Mesendoderm (in vitro differentiated cells): ENCODE results near the gene OLFML1.

Experiments used
- DNase-seq: peaks from one replicate; pipeline ENCODE4 v3.0.0; 2013
- H2AK5ac ChIP-seq: 2 replicates; pipeline ENCODE4 v1.6.1; 2013; ENCODE audit warnings: low read length, inconsistent platforms
- H2BK120ac ChIP-seq: 2 replicates; pipeline ENCODE4 v1.6.1; 2013; ENCODE audit warnings: low read depth, mild to moderate bottlenecking, low read length, moderate library complexity, mixed read lengths
- H2BK15ac ChIP-seq: replicated peaks from 2 replicates; pipeline ENCODE4 v1.6.1; 2013; ENCODE audit warnings: low read depth, mild to moderate bottlenecking, moderate library complexity
- H2BK5ac ChIP-seq: 2 replicates; pipeline ENCODE4 v1.6.1; 2013; ENCODE audit warnings: low read length, inconsistent platforms
- H3K18ac ChIP-seq: 2 replicates; pipeline ENCODE4 v1.6.1; 2013; ENCODE audit warnings: mild to moderate bottlenecking, low read length, mixed read lengths
- H3K23ac ChIP-seq: one replicate; pipeline ENCODE4 v1.6.1; 2013; ENCODE audit warnings: low read length
- H3K27ac ChIP-seq: 2 replicates; pipeline ENCODE4 v1.5.1; 2013; ENCODE audit warnings: low read depth, mild to moderate bottlenecking, inconsistent platforms, low read length, moderate library complexity
- H3K27me3 ChIP-seq: 2 replicates; pipeline ENCODE4 v1.6.1; 2013; ENCODE audit warnings: low read length, control low read depth, mild to moderate bottlenecking, inconsistent platforms; ENCODE audit not compliant: insufficient read depth, poor library complexity
- H3K36me3 ChIP-seq: 2 replicates; pipeline ENCODE4 v1.6.1; 2013; ENCODE audit warnings: low read length, inconsistent platforms; ENCODE audit not compliant: control insufficient read depth, insufficient read depth
- H3K4ac ChIP-seq: one replicate; pipeline ENCODE4 v1.6.1; 2013; ENCODE audit warnings: low read depth, mild to moderate bottlenecking, low read length, moderate library complexity
- H3K4me1 ChIP-seq: 2 replicates; pipeline ENCODE4 v1.6.1; 2013; ENCODE audit warnings: low read depth, low read length, inconsistent platforms; ENCODE audit not compliant: control insufficient read depth
- H3K4me2 ChIP-seq: 2 replicates; pipeline ENCODE4 v1.6.1; 2013; ENCODE audit warnings: low read length
- H3K4me3 ChIP-seq: 2 replicates; pipeline ENCODE4 v1.5.1; 2013; ENCODE audit warnings: mild to moderate bottlenecking, low read length
- H3K56ac ChIP-seq: one replicate; pipeline ENCODE4 v1.6.1; 2013; ENCODE audit warnings: low read length
- H3K79me1 ChIP-seq: 2 replicates; pipeline ENCODE4 v1.6.1; 2013; ENCODE audit warnings: low read length, inconsistent platforms
- H3K79me2 ChIP-seq: 2 replicates; pipeline ENCODE4 v1.6.1; 2013; ENCODE audit warnings: mild to moderate bottlenecking, low read length; ENCODE audit not compliant: control insufficient read depth, insufficient read depth
- H3K9ac ChIP-seq: 2 replicates; pipeline ENCODE4 v1.6.1; 2013; ENCODE audit warnings: low read length, inconsistent platforms
- H4K5ac ChIP-seq: one replicate; pipeline ENCODE4 v1.6.1; 2013; ENCODE audit warnings: low read length
- H4K8ac ChIP-seq: one replicate; pipeline ENCODE4 v1.6.1; 2013; ENCODE audit warnings: low read depth, mild to moderate bottlenecking, control low read depth, low read length, moderate library complexity
- whole genome bisulfite sequencing: extraction: QIAGEN DNeasy Blood & Tissue Kit; methylation state at CpG from one replicate; pipeline ENCODE4 v1.1.7; 2013; ENCODE audit warnings: low lambda C conversion rate, missing lambda C conversion rate; ENCODE audit not compliant: insufficient coverage; ENCODE audit errors: extremely low coverage; 5-methylcytosine and 5-hydroxymethylcytosine counted together

The OLFML1 gene

GRCh38 chr11:7518811-7519562 lies 33.7 kb downstream of the OLFML1 start:
- no peak overlapping the region for H3K27ac ChIP-seq
- WGBS: 100% methylated on average over 1 of the region's 23 CpGs
- no peaks in the 10 kb centered on the region for H3K79me2 ChIP-seq
- H3K18ac ChIP-seq: no peak overlapping the region
- H3K4ac ChIP-seq: no peak overlapping the region
- H3K4me2 ChIP-seq: no peak overlapping the region
- H3K56ac ChIP-seq: no peak overlapping the region
- no peak overlapping the region for H2BK120ac ChIP-seq
- H3K4me3 ChIP-seq: no peak overlapping the region
- no peaks in the 10 kb centered on the region for H3K79me1 ChIP-seq
- H3K4me1 ChIP-seq: no peaks in the 10 kb centered on the region
- H3K36me3 ChIP-seq: no peaks in the 10 kb centered on the region
- H4K8ac ChIP-seq: no peak overlapping the region
- H2BK5ac ChIP-seq: no peak overlapping the region
- no peaks in the 10 kb centered on the region for H3K27me3 ChIP-seq
- no peak overlapping the region for H3K23ac ChIP-seq
- no peak overlapping the region for H2BK15ac ChIP-seq
- no peak for DNase-seq
- no peak overlapping the region for H2AK5ac ChIP-seq
- H3K9ac ChIP-seq: no peak overlapping the region
- no peak overlapping the region for H4K5ac ChIP-seq

- H3K56ac ChIP-seq: no peak overlapping the region
- no peak overlapping the region for H4K8ac ChIP-seq
- WGBS: no CpG with 5 or more reads among the region's 18 CpGs
- no peaks in the 10 kb centered on the region for H3K79me1 ChIP-seq
- H3K36me3 ChIP-seq: no peaks in the 10 kb centered on the region
- no peak overlapping the region for H3K4me3 ChIP-seq
- no peak overlapping the region for H3K23ac ChIP-seq
- H3K27ac ChIP-seq: no peak overlapping the region
- H2BK5ac ChIP-seq: no peak overlapping the region
- H3K79me2 ChIP-seq: no peaks in the 10 kb centered on the region
- H3K4me2 ChIP-seq: no peak overlapping the region
- H2AK5ac ChIP-seq: no peak overlapping the region
- H4K5ac ChIP-seq: no peak overlapping the region
- no peaks in the 10 kb centered on the region for H3K27me3 ChIP-seq
- H2BK120ac ChIP-seq: no peak overlapping the region
- no peak for DNase-seq
- H3K18ac ChIP-seq: no peak overlapping the region
- no peak overlapping the region for H2BK15ac ChIP-seq
- no peaks in the 10 kb centered on the region for H3K4me1 ChIP-seq
- no peak overlapping the region for H3K4ac ChIP-seq
- H3K9ac ChIP-seq: no peak overlapping the region
Measured at GRCh38 chr11:7520011-7520942, 35.0 kb downstream of the OLFML1 start.

GRCh38 chr11:7520981-7521487 lies 35.7 kb downstream of the OLFML1 start:
- Histone ChIP-seq H3K4me2 (no peak overlapping the region), H2BK120ac (no peak overlapping the region), H3K4me3 (no peak overlapping the region), H3K18ac (no peak overlapping the region), H3K79me2 (no peaks in the 10 kb centered on the region), H3K56ac (no peak overlapping the region), H2AK5ac (no peak overlapping the region), H3K27ac (no peak overlapping the region), H3K23ac (no peak overlapping the region), H2BK15ac (no peak overlapping the region), H3K27me3 (no peaks in the 10 kb centered on the region), H3K36me3 (no peaks in the 10 kb centered on the region), H3K79me1 (no peaks in the 10 kb centered on the region), H3K4me1 (no peaks in the 10 kb centered on the region), H3K4ac (no peak overlapping the region), H4K5ac (no peak overlapping the region), H4K8ac (no peak overlapping the region), H2BK5ac (no peak overlapping the region), H3K9ac (no peak overlapping the region)
- WGBS: no CpG with 5 or more reads among the region's 2 CpGs
- no peak for DNase-seq

- Histone ChIP-seq H4K5ac (no peak overlapping the region), H3K36me3 (no peaks in the 10 kb centered on the region), H3K4me3 (no peak overlapping the region), H2BK5ac (no peak overlapping the region), H3K4me2 (no peak overlapping the region), H3K79me1 (no peaks in the 10 kb centered on the region), H3K23ac (no peak overlapping the region), H3K18ac (no peak overlapping the region), H3K79me2 (no peaks in the 10 kb centered on the region), H3K27me3 (no peaks in the 10 kb centered on the region), H2BK15ac (no peak overlapping the region), H3K27ac (no peak overlapping the region), H3K4me1 (no peaks in the 10 kb centered on the region), H3K56ac (no peak overlapping the region), H3K4ac (no peak overlapping the region), H2BK120ac (no peak overlapping the region), H3K9ac (no peak overlapping the region), H2AK5ac (no peak overlapping the region), H4K8ac (no peak overlapping the region)
- DNase-seq: no peak
- no CpG with 5 or more reads among the region's 4 CpGs for WGBS
Measured at GRCh38 chr11:7522121-7522520, 36.8 kb downstream of the OLFML1 start.

GRCh38 chr11:7522546-7522945 lies 37.2 kb downstream of the OLFML1 start:
- Histone ChIP-seq H2BK5ac (no peak overlapping the region), H3K56ac (no peak overlapping the region), H4K8ac (no peak overlapping the region), H3K4ac (no peak overlapping the region), H3K9ac (no peak overlapping the region), H2BK120ac (no peak overlapping the region), H3K4me1 (no peaks in the 10 kb centered on the region), H3K4me2 (no peak overlapping the region), H3K79me1 (no peaks in the 10 kb centered on the region), H3K27me3 (no peaks in the 10 kb centered on the region), H2AK5ac (no peak overlapping the region), H3K23ac (no peak overlapping the region), H3K27ac (no peak overlapping the region), H2BK15ac (no peak overlapping the region), H3K79me2 (no peaks in the 10 kb centered on the region), H3K4me3 (no peak overlapping the region), H3K36me3 (no peaks in the 10 kb centered on the region), H4K5ac (no peak overlapping the region), H3K18ac (no peak overlapping the region)
- no CpG with 5 or more reads among the region's 4 CpGs for WGBS
- DNase-seq: no peak
